HG02943 (cell line): Measurements from ENCODE around the gene ATG5.

Experiments
- ATAC-seq: cut with Tn5 transposase; IDR thresholded peaks from one replicate; pipeline ENCODE4 v1.9.1; 2021; ENCODE audit warnings: mild to moderate bottlenecking, low read depth, moderate library complexity; ENCODE audit not compliant: unreplicated experiment

Gene ATG5

GRCh38 chr6:106325336-106326178, at the start of gene ATG5:
TSS of gene ATG5 (minus strand) at chr6:106325760. CDS start at chr6:106316208, 9,552 bp downstream.
- ATAC-seq: peak; percentile 96

DNA sequence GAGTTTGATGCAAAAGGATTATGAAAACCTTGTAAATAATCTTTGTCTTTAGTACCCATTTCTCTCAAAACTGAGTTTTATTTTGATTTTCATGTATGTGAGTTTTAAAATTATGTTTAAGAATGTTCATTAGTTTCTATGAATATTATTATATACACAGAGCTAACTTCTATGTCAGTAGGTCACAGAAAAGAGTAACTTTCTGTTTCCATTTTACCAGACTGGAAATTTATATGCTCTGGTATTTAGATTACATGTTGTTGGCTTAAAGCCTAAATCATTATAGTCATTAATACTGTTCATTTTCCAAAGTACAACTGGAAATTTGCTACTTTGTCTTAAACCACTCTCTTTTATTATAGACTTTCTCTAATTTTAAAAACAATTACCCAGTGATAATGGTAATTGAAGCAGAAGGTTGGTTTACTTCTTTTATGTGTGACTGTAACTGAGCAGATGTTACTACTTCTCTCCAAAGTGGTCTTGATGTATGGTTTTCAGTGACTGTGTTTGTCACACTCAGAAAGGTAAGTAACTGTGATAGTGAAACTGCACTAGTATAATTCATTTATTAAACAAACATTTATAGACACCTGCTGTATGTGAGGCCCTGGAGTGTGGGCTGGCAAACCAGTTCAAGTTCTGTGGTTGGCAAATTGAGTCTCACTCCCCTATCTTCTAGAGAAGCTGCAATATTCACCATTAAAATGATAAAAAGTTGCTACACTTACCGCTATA, 48.1 kb upstream of the ATG5 start:
- no peak for ATAC-seq

DNA sequence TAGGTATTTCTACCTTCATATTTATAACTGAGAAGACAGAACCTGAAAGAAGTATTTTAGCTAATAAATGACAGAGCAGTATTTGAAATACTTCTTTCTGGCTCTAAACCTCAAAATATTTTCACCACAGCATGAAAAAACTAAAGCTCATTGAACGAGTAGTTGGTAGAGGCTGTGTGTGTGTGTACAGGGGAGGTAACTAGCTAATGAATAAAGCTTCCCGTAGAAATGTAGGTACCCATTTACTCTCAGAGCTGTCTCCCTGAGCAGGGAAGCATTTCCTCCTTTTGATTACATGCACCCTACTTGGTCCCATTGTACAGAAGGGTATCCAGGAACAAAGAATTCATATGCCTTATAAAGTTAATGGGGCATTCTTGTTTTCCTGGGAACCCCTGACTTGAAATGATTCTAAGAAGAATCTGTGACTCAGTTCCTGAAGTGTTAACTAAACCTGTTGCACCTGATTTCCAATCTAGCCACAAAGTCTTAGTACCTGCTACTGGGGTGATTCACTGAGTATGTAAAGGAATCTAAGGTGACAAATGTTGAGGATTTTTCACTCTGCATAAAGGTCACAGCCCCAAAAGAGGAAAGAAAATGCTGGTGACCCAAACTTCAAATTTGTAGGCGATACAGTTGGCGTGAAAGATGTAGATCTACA, 47.4 kb upstream of the ATG5 start:
- ATAC-seq: no peak

DNA sequence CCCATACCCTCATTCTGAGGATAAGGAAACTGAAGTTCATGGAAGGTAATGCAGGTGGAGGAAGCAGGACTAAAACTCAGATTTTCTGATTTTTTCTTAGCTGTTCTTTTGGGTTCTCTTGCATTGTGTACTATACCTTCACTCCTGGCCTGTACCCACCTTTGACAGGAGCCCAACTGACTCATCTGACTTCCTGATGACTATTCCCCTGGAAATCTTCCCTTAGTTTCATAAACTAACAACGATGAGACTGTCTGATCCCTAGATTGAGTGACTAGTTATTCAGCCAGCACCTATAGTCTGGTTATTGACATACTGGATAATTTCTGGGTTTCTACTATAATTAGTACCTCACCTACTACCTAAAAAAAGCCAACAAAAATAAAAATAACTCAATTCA, 45.1 kb upstream of the ATG5 start:
- no peak for ATAC-seq

- ATAC-seq: no peak
Observed at GRCh38 chr6:106369739-106370138, 44.2 kb upstream of the ATG5 start.

GRCh38 chr6:106363401-106364138, 38.0 kb upstream of the ATG5 start:
- ATAC-seq: no peak

DNA sequence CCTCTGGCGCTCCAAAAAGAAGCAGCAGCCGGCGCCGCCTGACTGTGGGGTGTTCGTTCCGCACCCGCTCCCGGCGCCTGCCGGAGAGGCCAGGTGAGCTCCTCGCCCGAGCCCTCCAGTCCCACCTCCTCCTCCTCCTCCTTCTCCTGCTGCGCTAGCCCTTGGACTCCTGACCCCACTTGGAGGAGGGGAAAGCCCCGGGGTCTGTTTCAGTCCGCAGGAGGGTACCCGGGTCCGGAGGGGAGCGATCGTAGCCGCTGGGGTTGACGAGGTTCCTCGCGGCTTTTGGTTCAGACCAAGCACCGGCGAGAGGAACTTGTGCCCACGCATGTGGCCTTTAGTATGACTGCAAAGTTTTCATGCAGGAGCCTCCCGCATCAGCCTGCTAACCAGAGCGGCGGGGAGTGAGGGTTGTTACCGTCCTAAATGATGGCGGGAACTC, 35.5 kb upstream of the ATG5 start:
- ATAC-seq: no peak

DNA sequence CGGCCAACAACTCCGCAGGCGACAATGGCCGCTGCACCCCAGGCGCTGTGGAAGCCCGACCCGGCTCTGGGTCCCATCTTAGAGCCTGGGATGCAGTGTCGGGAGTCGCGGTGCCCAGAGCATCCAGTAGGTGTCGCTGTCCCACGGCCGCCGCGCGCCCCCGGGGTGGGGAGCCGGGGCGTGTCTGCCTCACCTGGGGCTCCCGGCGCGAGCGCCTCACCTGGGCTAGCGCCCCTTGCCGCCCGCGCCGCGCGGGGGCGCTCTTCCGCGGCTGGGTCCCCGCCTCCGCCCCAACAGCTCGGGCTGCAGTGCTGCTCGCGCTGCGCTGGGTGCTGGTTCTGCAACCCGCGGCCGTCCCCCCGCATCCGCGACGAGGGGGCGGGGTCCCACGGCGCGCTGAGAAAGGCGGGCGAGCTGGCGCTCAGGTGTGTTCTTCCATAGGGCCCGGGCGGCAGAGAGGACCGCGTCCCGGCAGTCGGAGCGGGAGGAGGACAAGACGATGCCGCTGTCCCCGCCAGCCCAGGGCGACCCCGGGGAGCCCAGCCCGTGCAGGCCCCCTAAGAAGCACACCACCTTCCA, 34.9 kb upstream of the ATG5 start, which contains the start of gene CRYBG1:
Gene CRYBG1, plus strand, starts transcription at position 308 of the 579 bp plus-strand sequence. Its CDS starts 192 bp downstream, at position 500.
- no peak for ATAC-seq

DNA sequence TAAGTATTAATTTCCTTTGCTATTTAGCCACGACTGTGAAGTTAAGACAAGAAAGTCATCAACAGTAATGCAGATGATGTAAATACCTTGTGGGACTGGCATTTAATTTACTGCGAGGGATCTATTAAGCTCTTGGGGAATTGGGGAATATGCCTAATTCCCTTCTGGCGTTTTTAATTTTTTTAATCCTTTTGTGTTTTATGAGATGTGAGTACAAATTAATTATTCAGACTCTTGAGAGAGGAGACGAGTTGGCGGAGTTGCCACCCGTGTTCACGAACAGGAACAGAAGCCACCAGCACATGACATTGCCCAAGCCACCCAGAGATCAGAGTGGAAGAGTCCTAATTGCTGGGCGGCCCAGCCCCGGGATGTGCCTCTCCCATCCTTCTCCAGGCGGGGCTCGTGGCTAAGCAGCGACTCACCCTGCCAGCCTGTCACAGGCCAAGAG, 34.4 kb upstream of the ATG5 start:
- ATAC-seq: no peak

DNA sequence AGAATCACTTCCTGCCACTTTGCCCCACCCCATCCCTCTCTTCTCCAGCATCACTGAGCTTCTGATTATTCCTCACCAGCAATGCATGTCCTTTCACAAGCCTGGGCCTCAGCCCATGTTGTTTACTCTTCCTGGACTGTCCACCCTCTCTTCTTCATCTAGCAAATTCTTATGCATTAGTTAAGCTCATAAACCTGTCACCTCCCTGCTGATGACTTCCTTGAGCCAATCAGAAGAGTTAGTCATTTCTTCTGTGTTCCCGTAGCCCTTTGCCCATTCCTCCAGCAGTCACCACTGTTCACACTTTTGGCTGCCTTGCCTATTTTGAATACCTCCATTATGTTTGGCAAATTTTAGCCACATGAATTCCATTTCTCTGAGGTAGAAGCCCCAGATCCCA, 30.8 kb upstream of the ATG5 start:
- ATAC-seq: no peak

DNA sequence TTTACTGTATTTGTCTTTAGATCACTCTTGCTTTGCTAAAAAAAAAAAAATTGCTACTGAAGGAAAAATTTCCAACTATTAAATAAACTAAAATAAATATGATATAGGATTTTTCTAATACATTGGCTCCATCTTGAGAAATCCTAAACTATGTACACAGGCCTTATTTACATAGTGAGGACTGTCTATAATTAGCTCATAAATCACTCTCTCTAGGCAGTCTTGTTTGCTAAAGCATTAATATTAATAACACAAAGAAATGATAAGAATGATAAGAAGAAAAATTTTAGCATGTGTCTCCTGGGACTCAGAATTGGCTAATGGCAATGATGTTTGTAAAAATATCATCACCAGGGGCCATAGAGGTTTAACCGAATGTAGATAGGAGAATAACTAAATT, 21.7 kb upstream of the ATG5 start:
- ATAC-seq: no peak

- ATAC-seq: no peak
Observed at GRCh38 chr6:106339334-106340029, 13.9 kb upstream of the ATG5 start.

GRCh38 chr6:106334646-106335448, 9.3 kb upstream of the ATG5 start:
- no peak for ATAC-seq

- ATAC-seq: no peak
Observed at GRCh38 chr6:106324726-106325335, 729 bp downstream of the ATG5 start.

GRCh38 chr6:106321940-106322339, 3.6 kb downstream of the ATG5 start:
- no peak for ATAC-seq

DNA sequence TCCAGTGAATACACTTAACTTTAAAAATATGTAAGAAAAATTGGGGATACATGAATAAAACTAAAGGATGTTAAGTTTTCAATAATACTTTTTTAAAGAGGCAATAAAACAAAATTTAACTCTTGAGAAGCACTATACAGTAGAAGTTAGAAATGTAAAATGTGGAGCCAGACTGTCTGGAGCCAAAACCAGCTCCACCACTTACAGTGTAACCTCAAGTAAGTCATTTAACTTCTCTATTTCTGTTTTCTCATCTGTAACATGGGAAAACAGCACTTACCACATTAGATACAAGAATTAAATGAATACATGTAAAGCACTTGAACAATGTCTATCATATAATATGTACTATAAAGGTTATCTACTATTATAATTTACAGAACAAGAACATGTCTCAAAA, 6.7 kb downstream of the ATG5 start:
- ATAC-seq: no peak

DNA sequence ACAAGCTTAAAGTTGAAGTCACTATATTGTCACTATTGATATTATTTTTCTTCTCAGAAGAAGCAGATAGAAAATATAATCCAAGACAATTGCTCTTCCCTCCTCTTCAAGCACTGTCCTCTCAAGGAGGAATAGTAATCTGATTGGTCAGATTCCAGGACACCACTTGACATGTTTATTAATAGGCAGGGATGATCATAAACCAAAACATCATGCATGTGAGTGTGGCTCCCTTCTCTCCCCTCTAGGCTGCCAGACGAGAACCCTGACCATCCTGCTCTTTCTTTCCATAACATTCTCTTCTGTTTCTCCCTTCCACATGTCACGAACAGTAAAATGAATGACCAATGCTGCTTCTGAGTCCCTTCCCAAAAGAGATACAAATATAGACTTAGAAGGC, 7.5 kb downstream of the ATG5 start:
- no peak for ATAC-seq

DNA sequence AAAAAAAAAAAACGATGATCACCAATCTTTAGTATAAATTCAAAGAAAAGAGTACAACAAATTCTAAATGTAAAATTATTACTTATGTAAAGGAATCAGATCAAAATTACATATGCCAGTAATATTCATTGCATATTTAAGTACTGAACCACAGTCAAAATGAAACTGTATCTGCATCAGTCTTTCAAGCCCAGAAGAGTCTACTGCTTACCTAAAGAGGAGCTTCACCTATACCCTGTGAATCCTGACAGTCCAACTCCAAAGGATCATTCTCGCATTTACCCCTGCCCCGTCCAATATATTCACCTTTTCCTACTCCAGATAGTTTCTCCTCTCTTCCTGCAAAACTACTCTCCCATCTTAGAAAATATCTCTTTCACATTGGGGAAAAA, 9.2 kb downstream of the ATG5 start:
- no peak for ATAC-seq
